Activated naive CD8-positive, alpha-beta T cell treated with anti-CD3 and anti-CD28 coated beads, Interleukin-2, amount 10 ng/mL, durations not matched to agents 7 days and 5 days (primary cell): ENCODE data around the gene SLC1A5. TPM values are rescaled to one million over a fixed set of nuclear protein-coding genes. Genes with fewer than 3 reads are reported as not detected.
"Not testable (repeated sequence)": the region's sequence is repeated elsewhere in the genome, so short reads cannot be mapped to it uniquely, and the experiment has no call there.

Experiments used
- ATAC-seq: fragments of 150-1000 bp; cut with Tn5 transposase; one replicate; pipeline ENCODE4 v1.10.0; 2021; ENCODE audit warnings: low read depth, moderate library complexity
- POLR2A ChIA-PET: fragments of 350-600 bp; sonication (Branson Sonifier 250); formaldehyde crosslinking; loops from one replicate; lab custom pipeline; 2021; ENCODE audit warnings: antibody characterized with exemption; lab: Charles Lee
- DNase-seq: peaks from one replicate; pipeline ENCODE4 v3.0.0; 2021
- H3K27ac Mint-ChIP-seq: one replicate; pipeline ENCODE4 v1.8.0; 2022; ENCODE audit warnings: mild to moderate bottlenecking, mixed read lengths
- H3K27me3 Mint-ChIP-seq: one replicate; pipeline ENCODE4 v1.8.0; 2022; ENCODE audit warnings: mild to moderate bottlenecking, moderate library complexity, mixed read lengths
- H3K36me3 Mint-ChIP-seq: one replicate; pipeline ENCODE4 v1.8.0; 2021; ENCODE audit warnings: mild to moderate bottlenecking, mixed read lengths
- H3K4me1 Mint-ChIP-seq: one replicate; pipeline ENCODE4 v1.8.0; 2021; ENCODE audit warnings: mixed read lengths
- H3K4me3 Mint-ChIP-seq: one replicate; pipeline ENCODE4 v1.8.0; 2022; ENCODE audit warnings: mild to moderate bottlenecking, moderate library complexity, mixed read lengths
- H3K9me3 Mint-ChIP-seq: one replicate; pipeline ENCODE4 v1.8.0; 2021; ENCODE audit warnings: mixed read lengths
- total RNA-seq, 2 experiments: library from RNA; stranded (reverse); gene quantifications; one replicate each; pipeline ENCODE4 v1.2.3, GENCODE V29; 2021

The SLC1A5 gene
- 100 to 1,000 TPM; 121 to 127 TPM for total RNA-seq

GRCh38 chr19:46788262-46788967 is at the start of gene SLC1A5:
Gene SLC1A5, minus strand, starts transcription at chr19:46788594. Its CDS starts 629 bp downstream, at chr19:46787965.
- peak within 1 kb of the TSS; percentile 92 for H3K27ac Mint-ChIP-seq
- H3K4me1 Mint-ChIP-seq = peaks cover 56% of the 10 kb centered on the region
- DNase-seq (peak; percentile 98), ATAC-seq (peak; percentile 68)
- H3K9me3 Mint-ChIP-seq = no peaks in the 10 kb centered on the region
- POLR2A ChIA-PET = interaction anchor here (0.6 to 6.2 kb wide), 29 partner anchors 8 to 370 kb away, joined by 3 to 160 read pairs (median 4); partner anchors contain the start of genes AP2S1, ARHGAP35, PRKD2 and ZC3H4
- H3K4me3 Mint-ChIP-seq = peak within 1 kb of the TSS; percentile 91
- H3K27me3 Mint-ChIP-seq = peaks cover 2% of the 10 kb centered on the region
- H3K36me3 Mint-ChIP-seq = peaks cover 31% of the 10 kb centered on the region

- no peak for DNase-seq
Measured at GRCh38 chr19:46838160-46838559, 49.8 kb upstream of the SLC1A5 start.

DNA sequence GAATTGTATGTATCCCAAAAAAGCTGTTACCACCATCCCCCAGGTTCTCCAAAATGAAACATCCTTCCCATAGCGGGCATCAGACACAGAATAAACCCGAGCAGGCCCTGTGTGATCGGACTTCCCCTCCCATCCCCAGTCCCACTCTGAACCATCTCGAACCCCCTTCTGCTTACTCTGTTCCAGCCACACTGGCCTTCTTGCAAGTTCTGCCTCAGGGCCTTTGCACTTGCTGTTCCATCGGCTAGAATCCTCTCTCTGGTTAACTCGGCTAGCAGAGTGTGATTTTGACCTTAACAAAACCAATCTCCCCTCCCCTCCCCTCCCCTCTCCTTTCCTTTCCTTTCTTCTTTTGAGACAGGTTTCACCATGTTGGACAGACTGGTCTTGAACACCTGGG is 46.6 kb upstream of the SLC1A5 start:
- Mint-ChIP-seq H3K9me3 (no peaks in the 10 kb centered on the region), H3K36me3 (peaks cover 8% of the 10 kb centered on the region)
- POLR2A ChIA-PET = no interaction called here

More at GRCh38 chr19:46838160-46838559, 49.8 kb upstream of the SLC1A5 start:
- no peak overlapping the region for H3K4me3 Mint-ChIP-seq
- peaks cover 12% of the 10 kb centered on the region for H3K36me3 Mint-ChIP-seq
- no peak for ATAC-seq
- POLR2A ChIA-PET = interaction anchor here (0.7 to 1.9 kb wide), 3 partner anchors 35 to 69 kb away, joined by 3 to 4 read pairs (median 3); partner anchors contain the start of gene SLC1A5
- no peaks in the 10 kb centered on the region for H3K27me3 Mint-ChIP-seq
- peaks cover 5% of the 10 kb centered on the region for H3K4me1 Mint-ChIP-seq
- no peak overlapping the region for H3K27ac Mint-ChIP-seq
- H3K9me3 Mint-ChIP-seq = no peaks in the 10 kb centered on the region

DNA sequence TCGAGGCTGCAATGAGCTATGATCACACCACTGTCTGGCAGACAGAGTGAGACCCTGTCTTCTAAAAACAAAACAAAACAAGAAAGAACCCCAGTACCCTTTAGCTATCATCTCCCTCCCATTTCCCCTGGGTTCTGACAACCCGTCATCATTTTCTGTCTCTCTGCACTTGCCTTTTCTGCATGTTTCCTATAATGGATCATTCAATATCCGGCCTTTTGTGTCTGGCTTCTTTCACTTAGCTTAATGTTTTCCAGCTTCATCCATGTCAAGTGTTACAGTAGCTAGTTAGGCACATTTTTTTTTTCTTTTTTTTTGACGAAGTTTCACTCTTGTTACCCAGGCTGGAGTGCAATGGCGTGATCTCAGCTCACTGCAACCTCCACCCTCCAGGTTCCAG is 45.7 kb upstream of the SLC1A5 start:
- DNase-seq (no peak), ATAC-seq (no peak)
- no peaks in the 10 kb centered on the region for H3K4me1 Mint-ChIP-seq
- H3K9me3 Mint-ChIP-seq = no peaks in the 10 kb centered on the region
- no peak overlapping the region for H3K27ac Mint-ChIP-seq
- peaks cover 7% of the 10 kb centered on the region for H3K36me3 Mint-ChIP-seq
- no peaks in the 10 kb centered on the region for H3K27me3 Mint-ChIP-seq
- POLR2A ChIA-PET = interaction anchor here (0.7 kb wide), 1 partner anchor 45 kb away, joined by 3 read pairs; the partner anchor contains the start of gene SLC1A5
- no peak overlapping the region for H3K4me3 Mint-ChIP-seq

More for the DNA sequence above, 46.6 kb upstream of the SLC1A5 start:
- no peak overlapping the region for H3K4me3 Mint-ChIP-seq
- ATAC-seq = no peak
- peaks cover 2% of the 10 kb centered on the region for H3K4me1 Mint-ChIP-seq
- DNase-seq = no peak
- no peaks in the 10 kb centered on the region for H3K27me3 Mint-ChIP-seq
- no peak overlapping the region for H3K27ac Mint-ChIP-seq

- Mint-ChIP-seq H3K36me3 (no peaks in the 10 kb centered on the region), H3K9me3 (no peaks in the 10 kb centered on the region), H3K4me1 (no peaks in the 10 kb centered on the region), H3K27ac (no peak overlapping the region), H3K4me3 (no peak overlapping the region), H3K27me3 (no peaks in the 10 kb centered on the region)
- no peak for DNase-seq
- POLR2A ChIA-PET = no interaction called here
- ATAC-seq = no peak
Measured at GRCh38 chr19:46830864-46831263, 42.5 kb upstream of the SLC1A5 start.

- ATAC-seq = no peak
- Mint-ChIP-seq H3K4me1 (peaks cover 4% of the 10 kb centered on the region), H3K27ac (no peak overlapping the region), H3K27me3 (no peaks in the 10 kb centered on the region), H3K9me3 (no peaks in the 10 kb centered on the region), H3K36me3 (no peaks in the 10 kb centered on the region), H3K4me3 (no peak overlapping the region)
- POLR2A ChIA-PET = interaction anchor here (0.6 kb wide), 1 partner anchor 8 kb away, joined by 5 read pairs; no protein-coding TSS in a partner anchor
- DNase-seq = no peak
Measured at GRCh38 chr19:46828484-46828883, 40.1 kb upstream of the SLC1A5 start.

GRCh38 chr19:46825731-46826055 is 37.3 kb upstream of the SLC1A5 start:
- POLR2A ChIA-PET = interaction anchor here (7.7 kb wide), 1 partner anchor 39 kb away, joined by 160 read pairs; the partner anchor contains the start of gene SLC1A5
- Mint-ChIP-seq H3K4me3 (no peak overlapping the region), H3K27ac (peak overlapping the region; percentile 58)

DNA sequence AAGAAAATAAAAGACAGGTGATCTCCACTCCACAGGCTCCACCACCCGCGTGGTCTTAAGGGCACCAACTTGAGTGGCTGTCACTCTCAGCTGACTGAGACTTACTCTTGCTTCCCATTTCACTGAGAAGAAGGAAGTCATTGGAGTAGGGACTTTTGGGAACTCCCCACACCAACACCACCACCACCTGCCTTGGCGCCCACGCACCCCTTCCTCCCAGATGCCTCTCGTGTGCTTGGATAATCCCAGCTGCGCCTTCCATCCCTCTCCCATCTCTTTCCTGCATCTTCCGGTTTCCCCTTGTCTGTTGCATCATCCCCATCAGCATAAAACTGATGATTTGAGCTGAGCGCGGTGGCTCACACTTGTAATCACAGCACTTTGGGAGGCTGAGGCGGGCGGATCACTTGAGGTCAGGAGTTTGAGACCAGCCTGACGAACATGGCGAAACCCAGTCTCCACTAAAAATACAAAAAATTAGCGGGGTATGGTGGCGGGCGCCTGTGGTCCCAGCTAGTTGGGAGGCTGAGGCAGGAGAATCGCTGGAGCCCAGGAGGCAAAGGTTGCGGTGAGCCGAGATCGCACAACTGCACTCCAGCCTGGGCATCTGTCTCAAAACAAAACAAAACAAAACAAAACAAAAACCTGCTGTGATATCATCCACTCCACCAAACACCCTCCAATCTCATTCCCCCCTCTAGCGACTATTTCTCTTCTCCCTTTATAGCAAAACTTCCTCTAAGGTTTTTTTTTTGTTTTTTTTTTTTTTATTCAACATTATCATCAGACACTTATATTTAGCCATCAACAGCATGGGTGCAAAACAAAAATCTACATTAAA is 36.7 kb upstream of the SLC1A5 start:
- Mint-ChIP-seq H3K9me3 (no peaks in the 10 kb centered on the region), H3K36me3 (no peaks in the 10 kb centered on the region), H3K27ac (peak overlapping the region; percentile 58), H3K4me3 (no peak overlapping the region), H3K27me3 (no peaks in the 10 kb centered on the region), H3K4me1 (peaks cover 22% of the 10 kb centered on the region)
- ATAC-seq (no peak), DNase-seq (no peak)
- POLR2A ChIA-PET = interaction anchor here (1.1 to 7.7 kb wide), 2 partner anchors 38 to 67 kb away, joined by 5 to 160 read pairs; partner anchors contain the start of gene SLC1A5

More at GRCh38 chr19:46825731-46826055, 37.3 kb upstream of the SLC1A5 start:
- Mint-ChIP-seq H3K27me3 (no peaks in the 10 kb centered on the region), H3K9me3 (no peaks in the 10 kb centered on the region), H3K36me3 (no peaks in the 10 kb centered on the region), H3K4me1 (peaks cover 17% of the 10 kb centered on the region)
- DNase-seq = no peak
- ATAC-seq = no peak

DNA sequence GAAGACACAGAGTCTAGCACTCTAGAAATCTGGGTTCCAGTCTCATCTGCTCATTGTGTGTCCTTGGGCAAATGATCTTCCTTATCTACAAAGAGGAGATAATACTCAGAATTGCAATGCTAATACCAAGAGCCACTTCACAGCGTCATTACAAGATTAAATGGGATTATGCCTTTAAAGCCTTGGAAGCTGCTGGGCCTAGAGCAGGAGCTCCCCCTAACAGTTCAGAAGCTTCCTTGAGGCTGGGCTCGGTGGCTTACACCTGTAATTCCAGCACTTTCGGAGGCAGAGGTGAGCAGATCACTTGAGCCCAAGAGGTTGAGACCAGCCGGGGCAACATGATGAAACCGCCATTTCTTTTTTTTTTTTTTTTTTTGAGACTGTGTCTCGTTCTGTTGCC is 34.7 kb upstream of the SLC1A5 start:
- Mint-ChIP-seq H3K4me1 (peaks cover 25% of the 10 kb centered on the region), H3K27me3 (no peaks in the 10 kb centered on the region), H3K4me3 (no peak overlapping the region), H3K9me3 (no peaks in the 10 kb centered on the region), H3K27ac (no peak overlapping the region), H3K36me3 (no peaks in the 10 kb centered on the region)
- POLR2A ChIA-PET = interaction anchor here (7.7 kb wide), 1 partner anchor 36 kb away, joined by 160 read pairs; the partner anchor contains the start of gene SLC1A5
- no peak for ATAC-seq
- no peak for DNase-seq

GRCh38 chr19:46822410-46822787 is 34.0 kb upstream of the SLC1A5 start:
- H3K9me3 Mint-ChIP-seq, H3K36me3 Mint-ChIP-seq, H3K4me3 Mint-ChIP-seq, DNase-seq, ATAC-seq, H3K27me3 Mint-ChIP-seq: not testable (repeated sequence)
- H3K4me1 Mint-ChIP-seq = peaks cover 25% of the 10 kb centered on the region
- POLR2A ChIA-PET = interaction anchor here (1.1 to 7.7 kb wide), 6 partner anchors 29 to 117 kb away, joined by 3 to 160 read pairs (median 6); partner anchors contain the start of genes AP2S1 and SLC1A5
- peak overlapping the region; percentile 82 for H3K27ac Mint-ChIP-seq

DNA sequence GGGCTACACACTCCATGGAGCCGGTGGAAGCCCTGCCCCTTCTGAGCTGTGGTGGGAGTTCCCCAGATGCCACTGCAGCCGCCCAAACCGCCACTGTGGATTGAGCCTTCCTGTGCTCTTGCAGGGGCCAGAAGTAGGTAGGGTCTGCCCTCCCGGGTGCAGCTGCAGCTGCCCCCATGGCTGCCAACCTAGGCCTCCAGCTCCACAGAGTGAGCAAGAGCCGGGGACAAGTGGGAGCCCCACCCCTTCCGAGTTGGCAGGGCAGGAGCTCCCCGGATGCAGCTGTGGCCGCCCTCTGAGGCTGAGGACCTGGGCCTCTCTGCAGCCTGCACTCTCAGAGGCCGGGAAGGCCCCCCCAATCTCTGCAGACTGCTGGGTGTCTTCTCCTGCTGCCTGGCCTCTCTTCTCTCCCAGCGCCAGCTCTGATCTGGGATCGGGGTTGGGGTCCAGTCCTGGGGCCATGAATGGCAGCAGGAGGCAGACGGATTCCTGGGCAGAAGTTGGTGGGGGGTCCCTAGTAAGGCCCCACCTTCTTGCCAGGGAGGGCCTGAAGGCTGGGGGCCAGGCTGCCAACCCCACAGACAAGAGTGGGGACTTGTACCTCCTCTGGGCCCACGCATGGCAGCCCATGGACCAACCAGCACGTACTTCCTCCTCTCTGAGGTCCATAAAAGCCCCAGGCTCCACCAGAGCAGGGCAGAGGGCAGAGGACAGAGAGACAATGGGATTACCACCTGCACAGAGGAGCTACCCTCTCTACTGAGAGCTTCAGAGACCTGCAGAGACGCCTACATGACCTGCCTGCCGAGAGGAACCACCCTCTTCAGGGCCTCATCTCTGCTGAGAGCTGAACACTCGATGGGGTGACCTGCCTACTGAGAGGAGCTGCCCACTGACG is 33.4 kb upstream of the SLC1A5 start:
- peak overlapping the region; percentile 65 for H3K4me3 Mint-ChIP-seq

DNA sequence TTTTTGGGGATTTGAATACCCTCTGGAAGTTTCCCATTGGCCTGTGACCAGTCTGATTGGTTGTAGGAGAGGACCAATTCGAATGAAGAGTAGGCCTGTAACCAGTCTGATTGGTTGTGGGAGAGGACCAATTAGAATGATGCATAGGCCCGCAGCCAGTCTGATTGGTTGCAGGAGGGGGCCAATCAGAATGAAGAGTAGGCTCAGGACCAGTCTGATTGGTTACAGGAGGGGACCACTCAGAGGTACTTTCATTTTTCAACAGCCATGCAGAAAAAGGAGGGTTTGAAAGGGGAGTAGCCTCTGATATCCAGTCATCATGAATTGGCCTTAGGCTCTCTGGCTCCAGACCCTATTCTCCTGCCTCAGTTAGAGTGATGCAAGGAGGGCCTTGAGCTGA is 30.4 kb upstream of the SLC1A5 start:
- Mint-ChIP-seq H3K9me3 (no peaks in the 10 kb centered on the region), H3K36me3 (no peaks in the 10 kb centered on the region), H3K4me1 (peaks cover 24% of the 10 kb centered on the region), H3K4me3 (no peak overlapping the region), H3K27me3 (no peaks in the 10 kb centered on the region), H3K27ac (no peak overlapping the region)
- ATAC-seq = no peak
- DNase-seq = no peak
- POLR2A ChIA-PET = interaction anchor here (7.7 kb wide), 1 partner anchor 32 kb away, joined by 160 read pairs; the partner anchor contains the start of gene SLC1A5

More for the DNA sequence above, 33.4 kb upstream of the SLC1A5 start:
- no peaks in the 10 kb centered on the region for H3K36me3 Mint-ChIP-seq
- no peaks in the 10 kb centered on the region for H3K27me3 Mint-ChIP-seq
- peaks cover 25% of the 10 kb centered on the region for H3K4me1 Mint-ChIP-seq
- no peaks in the 10 kb centered on the region for H3K9me3 Mint-ChIP-seq
- peak overlapping the region; percentile 82 for H3K27ac Mint-ChIP-seq
- DNase-seq = peak; percentile 78
- ATAC-seq = peak; percentile 94
- POLR2A ChIA-PET = interaction anchor here (0.8 to 7.7 kb wide), 13 partner anchors 9 to 211 kb away, joined by 3 to 160 read pairs (median 4); partner anchors contain the start of genes AP2S1 and SLC1A5
